OCI-LY1 (cell line): ENCODE results near the gene MTCP1.

Source experiments
- H2AFZ ChIP-seq: fragments of 200-600 bp; sonication (generic), shearing (Covaris generic); 2 replicates; pipeline ENCODE4 v1.6.0; 2014; ENCODE audit warnings: antibody characterized with exemption, mild to moderate bottlenecking, low read length
- H3F3A ChIP-seq: fragments of 200-600 bp; sonication (generic), shearing (Covaris generic); 2 replicates; pipeline ENCODE4 v1.6.0; 2014; ENCODE audit warnings: mild to moderate bottlenecking, antibody characterized with exemption, low read length, moderate library complexity; ENCODE audit not compliant: insufficient read depth
- H3K27ac ChIP-seq: fragments of 200-600 bp; sonication (generic); 2 replicates; pipeline ENCODE4 v1.5.1; 2014; ENCODE audit warnings: low read length, mixed run types, mild to moderate bottlenecking, low read depth; ENCODE audit not compliant: poor library complexity, severe bottlenecking
- H3K27me3 ChIP-seq: fragments of 200-600 bp; sonication (generic); 2 replicates; pipeline ENCODE4 v1.6.0; 2014; ENCODE audit warnings: antibody characterized with exemption, mild to moderate bottlenecking, low read length, moderate library complexity; ENCODE audit not compliant: insufficient read depth
- H3K36me3 ChIP-seq: fragments of 200-600 bp; sonication (generic); 2 replicates; pipeline ENCODE4 v1.6.1; 2014; ENCODE audit warnings: mild to moderate bottlenecking, antibody characterized with exemption, low read length, moderate library complexity, mixed read lengths; ENCODE audit not compliant: insufficient read depth
- H3K4me1 ChIP-seq: fragments of 200-600 bp; sonication (generic); 2 replicates; pipeline ENCODE4 v1.5.1; 2014; ENCODE audit warnings: mild to moderate bottlenecking, low read length, moderate library complexity; ENCODE audit not compliant: insufficient read depth, severe bottlenecking
- H3K4me2 ChIP-seq: fragments of 200-600 bp; sonication (generic), shearing (Covaris generic); 2 replicates; pipeline ENCODE4 v1.6.1; 2014; ENCODE audit warnings: low read length
- H3K4me3 ChIP-seq: fragments of 200-600 bp; sonication (generic); 2 replicates; pipeline ENCODE4 v1.5.1; 2014; ENCODE audit warnings: low read length, low read depth, mild to moderate bottlenecking, mixed read lengths; ENCODE audit not compliant: poor library complexity, severe bottlenecking
- H3K79me2 ChIP-seq: fragments of 200-600 bp; shearing (Covaris generic); 2 replicates; pipeline ENCODE4 v1.6.1; 2016; ENCODE audit warnings: mixed run types, low read length, mixed read lengths; ENCODE audit not compliant: insufficient read depth
- H3K9ac ChIP-seq: fragments of 200-600 bp; sonication (generic), shearing (Covaris generic); 2 replicates; pipeline ENCODE4 v1.6.1; 2014; ENCODE audit warnings: mild to moderate bottlenecking, low read length, mixed read lengths
- H3K9me2 ChIP-seq: fragments of 200-600 bp; sonication (generic), shearing (Covaris generic); 2 replicates; pipeline ENCODE4 v1.6.1; 2014; ENCODE audit warnings: low read depth, mild to moderate bottlenecking, low read length, mixed read lengths
- H3K9me3 ChIP-seq: fragments of 200-600 bp; shearing (Covaris generic); 2 replicates; pipeline ENCODE4 v1.6.1; 2014; ENCODE audit warnings: low read length, mixed read lengths
- H4K20me1 ChIP-seq: fragments of 200-600 bp; sonication (generic), shearing (Covaris generic); 2 replicates; pipeline ENCODE4 v1.6.0; 2016; ENCODE audit warnings: mild to moderate bottlenecking, low read length; ENCODE audit not compliant: insufficient read depth
- EZH2 ChIP-seq: fragments of 200-600 bp; sonication (generic), shearing (Covaris generic); IDR thresholded peaks from 2 replicates; pipeline ENCODE4 v1.8.0; 2017; ENCODE audit warnings: borderline replicate concordance, mixed run types, mild to moderate bottlenecking, antibody characterized with exemption, low read length, moderate library complexity, mixed read lengths
- TF ChIP-seq, protein P1 (sequence below): fragments of 200-600 bp; sonication (generic), shearing (Covaris generic); IDR thresholded peaks from 2 replicates; pipeline ENCODE4 v1.5.1; 2017; ENCODE audit warnings: mild to moderate bottlenecking, antibody characterized with exemption, low read length, moderate library complexity, mixed read lengths

The MTCP1 gene

DNA sequence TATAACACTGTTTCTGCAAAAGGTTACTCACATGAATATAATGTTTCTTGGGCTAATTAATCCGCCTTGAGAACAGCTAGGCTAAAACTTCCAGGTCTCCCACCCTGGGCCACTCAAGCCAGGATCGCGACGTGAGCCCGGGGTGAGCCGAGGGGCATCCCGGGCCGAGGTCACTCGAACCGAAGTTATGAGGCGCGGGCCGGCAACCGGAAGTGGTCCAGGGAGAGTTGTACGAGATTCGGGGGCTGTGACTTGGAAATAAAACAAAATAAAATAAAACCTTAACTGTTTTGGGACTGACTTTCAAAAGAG lies 317 bp downstream of the MTCP1 start:
- Histone ChIP-seq H3F3A (no peaks in the 10 kb centered on the region), H2AFZ (no peak overlapping the region), H3K9me3 (no peaks in the 10 kb centered on the region), H3K27me3 (no peaks in the 10 kb centered on the region), H3K79me2 (peaks cover 32% of the 10 kb centered on the region), H3K9ac (peak overlapping the region; percentile 97), H3K4me1 (peaks cover 41% of the 10 kb centered on the region), H3K27ac (peak overlapping the region; percentile 70), H3K4me3 (peak overlapping the region; percentile 92), H3K36me3 (peaks cover 3% of the 10 kb centered on the region; the same call in 1 of the 2 replicates), H3K4me2 (peak overlapping the region; percentile 92), H3K9me2 (no peaks in the 10 kb centered on the region), H4K20me1 (no peaks in the 10 kb centered on the region)
- no peak for TF ChIP-seq EZH2
- TF ChIP-seq, protein P1, sequence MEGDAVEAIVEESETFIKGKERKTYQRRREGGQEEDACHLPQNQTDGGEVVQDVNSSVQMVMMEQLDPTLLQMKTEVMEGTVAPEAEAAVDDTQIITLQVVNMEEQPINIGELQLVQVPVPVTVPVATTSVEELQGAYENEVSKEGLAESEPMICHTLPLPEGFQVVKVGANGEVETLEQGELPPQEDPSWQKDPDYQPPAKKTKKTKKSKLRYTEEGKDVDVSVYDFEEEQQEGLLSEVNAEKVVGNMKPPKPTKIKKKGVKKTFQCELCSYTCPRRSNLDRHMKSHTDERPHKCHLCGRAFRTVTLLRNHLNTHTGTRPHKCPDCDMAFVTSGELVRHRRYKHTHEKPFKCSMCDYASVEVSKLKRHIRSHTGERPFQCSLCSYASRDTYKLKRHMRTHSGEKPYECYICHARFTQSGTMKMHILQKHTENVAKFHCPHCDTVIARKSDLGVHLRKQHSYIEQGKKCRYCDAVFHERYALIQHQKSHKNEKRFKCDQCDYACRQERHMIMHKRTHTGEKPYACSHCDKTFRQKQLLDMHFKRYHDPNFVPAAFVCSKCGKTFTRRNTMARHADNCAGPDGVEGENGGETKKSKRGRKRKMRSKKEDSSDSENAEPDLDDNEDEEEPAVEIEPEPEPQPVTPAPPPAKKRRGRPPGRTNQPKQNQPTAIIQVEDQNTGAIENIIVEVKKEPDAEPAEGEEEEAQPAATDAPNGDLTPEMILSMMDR, result no peak

DNA sequence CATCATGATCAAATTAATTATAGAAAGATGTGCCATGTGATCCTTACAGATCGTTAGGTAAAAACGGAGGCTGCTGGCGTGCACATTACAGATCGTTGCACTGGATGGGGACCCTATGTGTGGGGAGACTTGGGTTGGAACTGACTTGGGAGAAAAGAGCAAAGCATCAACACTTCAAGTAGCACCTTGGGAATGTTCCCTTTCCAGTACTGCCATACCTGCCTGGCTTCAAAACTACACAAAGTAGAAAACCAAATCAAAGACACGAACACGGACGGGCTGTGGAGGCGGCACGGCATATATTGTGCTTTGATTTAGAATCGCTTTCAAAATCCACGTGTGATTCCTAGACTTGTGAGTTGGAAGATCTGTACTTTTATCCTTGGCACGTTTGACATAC lies 898 bp downstream of the MTCP1 start:
- Histone ChIP-seq H3F3A (no peaks in the 10 kb centered on the region), H3K9ac (peak overlapping the region; percentile 97), H3K4me1 (peaks cover 41% of the 10 kb centered on the region), H4K20me1 (no peaks in the 10 kb centered on the region), H3K79me2 (peaks cover 32% of the 10 kb centered on the region), H3K4me3 (peak overlapping the region; percentile 92), H3K27me3 (no peaks in the 10 kb centered on the region), H3K36me3 (peaks cover 3% of the 10 kb centered on the region; the same call in 1 of the 2 replicates), H3K27ac (peak overlapping the region; percentile 70), H3K4me2 (peak overlapping the region; percentile 92), H3K9me2 (no peaks in the 10 kb centered on the region), H3K9me3 (no peaks in the 10 kb centered on the region), H2AFZ (no peak overlapping the region)
- no peak for TF ChIP-seq EZH2

DNA sequence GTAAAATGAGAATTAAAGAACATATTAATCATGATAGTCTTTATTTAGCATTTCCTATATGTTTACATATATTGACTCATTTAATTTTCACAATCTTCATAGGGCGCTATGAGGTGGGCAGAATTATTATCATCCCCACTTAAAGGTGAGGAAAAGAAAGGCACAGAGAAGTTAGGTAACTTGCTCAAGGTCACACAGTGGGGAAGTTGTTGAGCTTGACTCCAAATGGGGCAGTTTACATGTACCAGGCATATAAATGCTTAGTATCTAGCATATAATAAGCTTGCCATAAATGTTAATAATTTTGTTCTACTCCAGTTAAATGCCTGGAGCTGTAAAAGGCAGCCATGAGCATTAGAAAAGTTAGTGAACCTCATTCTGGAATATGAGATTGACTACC lies 1.5 kb downstream of the MTCP1 start:
- Histone ChIP-seq H3K4me3 (peak overlapping the region; percentile 92), H4K20me1 (no peaks in the 10 kb centered on the region), H3K27ac (no peak overlapping the region), H3K4me2 (peak overlapping the region; percentile 92), H3K9ac (peak overlapping the region; percentile 97), H3F3A (no peaks in the 10 kb centered on the region), H3K4me1 (peaks cover 41% of the 10 kb centered on the region), H3K27me3 (no peaks in the 10 kb centered on the region), H2AFZ (no peak overlapping the region), H3K9me3 (no peaks in the 10 kb centered on the region), H3K36me3 (peaks cover 3% of the 10 kb centered on the region; the same call in 1 of the 2 replicates), H3K9me2 (no peaks in the 10 kb centered on the region), H3K79me2 (peaks cover 32% of the 10 kb centered on the region)
- TF ChIP-seq EZH2, result no peak
- TF ChIP-seq, protein P1, result no peak

DNA sequence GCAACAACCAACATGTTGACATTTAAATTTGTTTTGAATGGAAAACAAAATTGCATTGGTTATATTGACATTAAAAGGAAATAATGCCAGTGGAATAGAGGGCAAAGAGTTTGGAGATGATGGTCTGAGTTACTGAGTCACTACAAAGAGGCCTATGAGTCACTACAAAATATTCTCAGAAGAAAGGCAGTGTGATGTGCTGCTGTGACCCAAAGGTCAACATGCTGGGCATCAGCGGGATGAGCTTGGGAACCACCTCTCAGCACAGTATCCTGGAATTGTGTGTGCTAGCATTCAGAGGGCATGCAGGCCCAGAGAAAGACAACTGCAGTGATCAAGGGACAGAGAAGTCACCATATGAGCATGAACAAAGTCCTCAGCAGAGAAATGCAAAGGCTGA lies 2.8 kb downstream of the MTCP1 start:
- H3K4me3 ChIP-seq, result peak overlapping the region; percentile 92
- no peaks in the 10 kb centered on the region for H3K9me3 ChIP-seq
- no peak overlapping the region for H2AFZ ChIP-seq
- H3K4me1 ChIP-seq, result peaks cover 31% of the 10 kb centered on the region
- H3K27ac ChIP-seq, result no peak overlapping the region
- no peaks in the 10 kb centered on the region for H3K9me2 ChIP-seq
- no peaks in the 10 kb centered on the region for H3K27me3 ChIP-seq
- H3K9ac ChIP-seq, result no peak overlapping the region; the same call in 1 of the 2 replicates
- peaks cover 13% of the 10 kb centered on the region; the same call in 1 of the 2 replicates for H3K36me3 ChIP-seq
- H3F3A ChIP-seq, result no peaks in the 10 kb centered on the region
- peaks cover 32% of the 10 kb centered on the region for H3K79me2 ChIP-seq
- H3K4me2 ChIP-seq, result peak overlapping the region; percentile 92
- H4K20me1 ChIP-seq, result no peaks in the 10 kb centered on the region
- TF ChIP-seq, protein P1, result no peak
- TF ChIP-seq EZH2, result no peak
